ENCODE results near the gene HSF4. TPM values are rescaled to one million over a fixed set of nuclear protein-coding genes. Genes with fewer than 3 reads are reported as not detected.

The HSF4 gene
- total and polyA plus RNA-seq, 2 of the 4 experiments (the other 2 are of a cell fraction): 0.54 to 7.5 TPM

- in situ Hi-C loops (cut with MboI; ENCODE audit: low sequenced_read_pairs) (loop anchor here (5.0 kb wide), 1 partner anchor 195 kb away; the partner anchor contains the start of gene CES3), dilution Hi-C loops (cut with HindIII; ENCODE audit: low sequenced_read_pairs, unreplicated experiment) (no loop called here), intact Hi-C loops (cut with micrococcal nuclease) (loop anchor here (10.0 kb wide), 1 partner anchor 262 kb away; no protein-coding TSS in a partner anchor)
- Histone ChIP-seq H2BK20ac (ENCODE audit: low read depth, low read length) (no peak overlapping the region), H2AK5ac (ENCODE audit: low read depth, low read length) (no peak overlapping the region), H3K23ac (ENCODE audit: low read depth, low read length) (no peak overlapping the region), H2BK15ac (ENCODE audit: low read depth, low read length) (no peak overlapping the region), H3K9me1 (ENCODE audit: insufficient read depth, low read length) (peaks cover 5% of the 10 kb centered on the region; the same call in 1 of the 2 replicates), H4K91ac (ENCODE audit: insufficient read depth, low read depth, low read length) (no peak overlapping the region), H3K4me3 (ENCODE audit: insufficient read depth, low read depth, low read length) (no peak overlapping the region), H3K4me1 (ENCODE audit: control insufficient read depth, insufficient read depth, low read length) (peaks cover 5% of the 10 kb centered on the region; the same call in 1 of the 2 replicates), H3K9me3 (ENCODE audit: control insufficient read depth, insufficient read depth, low read length) (no peaks in the 10 kb centered on the region), H3K79me1 (ENCODE audit: low read depth in 1 of 2, low read length in 2 of 2) (peaks cover 10 to 25% of the 10 kb centered on the region in 2 experiments; a peak in 2 of 4 replicates), H3K27ac (ENCODE audit: insufficient read depth, low read length) (no peak overlapping the region), H4K20me1 (ENCODE audit: insufficient read depth, low read length) (peaks cover 30% of the 10 kb centered on the region), H4K5ac (ENCODE audit: low read depth, low read length) (no peak overlapping the region), H3K9ac (ENCODE audit: low read depth, low read length) (no peak overlapping the region), H3K36me3 (ENCODE audit: control insufficient read depth, insufficient read depth, low read length) (no peaks in the 10 kb centered on the region), H3K4ac (ENCODE audit: low read depth, low read length) (no peak overlapping the region), H2AK9ac (replicated peaks; ENCODE audit: low read depth, low read length, poor library complexity) (no peak overlapping the region), H3K14ac (replicated peaks; ENCODE audit: low read depth, low read length) (no peak overlapping the region), H4K8ac (ENCODE audit: low read depth in 2 of 2, low read length in 2 of 2) (no peak overlapping the region), H2AFZ (replicated peaks; ENCODE audit: low read length, poor library complexity) (no peak overlapping the region), H3K56ac (ENCODE audit: extremely low read depth, insufficient read depth, low read length) (no peak overlapping the region), H3K27me3 (ENCODE audit: control insufficient read depth, insufficient read depth, low read length) (no peaks in the 10 kb centered on the region), H2BK5ac (ENCODE audit: low read depth, low read length, poor library complexity, severe bottlenecking) (no peak overlapping the region), H3K4me2 (ENCODE audit: low read depth, low read length) (no peak overlapping the region), H2BK120ac (ENCODE audit: low read depth, low read length) (no peak overlapping the region), H3K18ac (ENCODE audit: low read depth, low read length) (no peak overlapping the region)
- ATAC-seq (ENCODE audit: low read depth) (no peak), DNase-seq (no peak)
- ChIA-PET CTCF (interaction anchor here (0.9 kb wide), 1 partner anchor 28 kb away, joined by 3 read pairs; no protein-coding TSS in a partner anchor), POLR2A (ENCODE audit: unreplicated experiment) (no interaction called here)
- no TSS peak for BruUV-seq (replicated peaks)
- no peak for TF ChIP-seq RCOR1 (IDR thresholded peaks at IDR 0.05; ENCODE audit: insufficient replicate concordance, low read length)
- TF ChIP-seq MXI1 (IDR thresholded peaks at IDR 0.05; ENCODE audit: borderline replicate concordance, low read depth, low read length): no peak
- no peak for TF ChIP-seq RAD21 (IDR thresholded peaks at IDR 0.05; ENCODE audit: low read length)
- TF ChIP-seq ELK1 (IDR thresholded peaks at IDR 0.05; ENCODE audit: borderline replicate concordance, low read depth, low read length): no peak
- no peak for TF ChIP-seq BHLHE40 (IDR thresholded peaks at IDR 0.05; ENCODE audit: low read depth, low read length)
- no peak for TF ChIP-seq MAZ (IDR thresholded peaks at IDR 0.05; ENCODE audit: borderline replicate concordance, low read depth, low read length)
- TF ChIP-seq CHD1 (IDR thresholded peaks at IDR 0.05; ENCODE audit: low read depth, low read length): no peak
- no peak for TF ChIP-seq CEBPB (IDR thresholded peaks at IDR 0.05; ENCODE audit: low read depth, low read length)
- WGBS, 2 experiments (ENCODE audit: extremely low coverage in 2 of 2, insufficient read length in 1 of 2): 33% methylated on average over 1 of the region's 7 CpGs; no CpG with 5 or more reads in 1 of the 2 experiments
Measured at GRCh38 chr16:67157106-67157748, 7.3 kb upstream of the HSF4 start.
